K562 (cell line): ENCODE measurements around the gene SMAD7. TPM values are rescaled to one million over a fixed set of nuclear protein-coding genes. Genes with fewer than 3 reads are reported as not detected.

Source experiments
- ATAC-seq: fragments of 200-7000 bp; cut with Tn5 transposase; 3 replicates; pipeline ENCODE4 v1.9.1; 2020; ENCODE audit warnings: moderate library complexity
- BruUV-seq: library from RNA; stranded (reverse); fragments of 400-500 nt; replicated peaks from 2 replicates; lab custom pipeline; 2021; lab: Mats Ljungman, UMichigan
- CTCF ChIA-PET: fragments of 300-600 bp; formaldehyde crosslinking; extraction: SDS; loops from one replicate; lab custom pipeline; 2021; ENCODE audit warnings: low intra/inter-chr PET ratio; lab: Yijun Ruan, JAX
- POLR2A ChIA-PET: fragments of 300-600, 350-650 bp; sonication (Branson Sonifier 250); formaldehyde crosslinking; extraction: SDS; loops from one replicate; lab custom pipeline; 2021; ENCODE audit warnings: antibody characterized with exemption, inconsistent platforms; lab: Yijun Ruan, JAX
- DNase-seq, 4 experiments: peaks; one replicate each; pipeline versions ENCODE4 v3.0.0 to v3.0.0-alpha.2; 2011 to 2018; ENCODE audit warnings: low spot score in 3 of 4, mixed read lengths in 3 of 4; ENCODE audit errors: extremely low read depth in 1 of 4
- FAIRE-seq: peaks from 2 replicates; lab custom pipeline; 2011; peaks lifted over from hg19 to GRCh38; lab: Jason Lieb, UNC
- H2AFZ ChIP-seq: 2 replicates; pipeline ENCODE4 v1.6.0; 2011; ENCODE audit warnings: low read depth, low read length, control low read depth, inconsistent platforms
- H3K27ac ChIP-seq: fragments of 200-600 bp; 3 replicates; pipeline ENCODE4 v1.8.0; 2011; ENCODE audit warnings: low read depth, mild to moderate bottlenecking, control low read depth, inconsistent platforms, low read length, moderate library complexity, mixed read lengths; ENCODE audit errors: extremely low read depth
- H3K27me3 ChIP-seq, 2 experiments: fragments of 300-600 bp in 1 of 2; 2 replicates in 1 of 2; 3 replicates in 1 of 2; pipeline versions ENCODE4 v1.6.0 to v1.8.0; 2011; ENCODE audit warnings: inconsistent platforms in 2 of 2, low read length in 2 of 2, mild to moderate bottlenecking in 1 of 2, mixed read lengths in 1 of 2, moderate library complexity in 1 of 2; ENCODE audit not compliant: control insufficient read depth in 2 of 2, insufficient read depth in 2 of 2
- H3K36me3 ChIP-seq: fragments of 300-600 bp; 3 replicates; pipeline ENCODE4 v1.8.0; 2011; ENCODE audit warnings: mild to moderate bottlenecking, low read length, inconsistent platforms; ENCODE audit not compliant: control insufficient read depth, insufficient read depth
- H3K4me1 ChIP-seq, 2 experiments: fragments of 200-600 bp in 1 of 2; replicated peaks in 1 of 2; 2 replicates in 1 of 2; 3 replicates in 1 of 2; pipeline versions ENCODE4 v1.5.1 to v1.8.0; 2011; ENCODE audit warnings: inconsistent platforms in 2 of 2, low read length in 2 of 2, mild to moderate bottlenecking in 1 of 2, mixed read lengths in 1 of 2, moderate library complexity in 1 of 2; ENCODE audit not compliant: control insufficient read depth in 2 of 2, insufficient read depth in 2 of 2
- H3K4me2 ChIP-seq: 2 replicates; pipeline ENCODE4 v1.6.1; 2011; ENCODE audit warnings: low read length, control low read depth, inconsistent platforms, mixed read lengths; ENCODE audit not compliant: insufficient read depth
- H3K4me3 ChIP-seq: fragments of 200-600 bp; sonication (generic), shearing (Covaris generic); 2 replicates; pipeline ENCODE4 v1.5.1; 2016; ENCODE audit warnings: control low read depth, inconsistent platforms
- H3K79me2 ChIP-seq: fragments of 200-600 bp; 3 replicates; pipeline ENCODE4 v1.8.0; 2011; ENCODE audit warnings: low read length, inconsistent platforms; ENCODE audit not compliant: control insufficient read depth, insufficient read depth
- H3K9ac ChIP-seq, 2 experiments: 2 replicates each; pipeline versions ENCODE4 v1.6.0 to v1.6.1; 2011; ENCODE audit warnings: low read depth in 2 of 2, low read length in 2 of 2, control low read depth in 1 of 2, inconsistent platforms in 1 of 2, mild to moderate bottlenecking in 1 of 2, mixed read lengths in 1 of 2; ENCODE audit not compliant: insufficient read depth in 1 of 2
- H3K9me1 ChIP-seq: one replicate; pipeline ENCODE4 v1.6.0; 2011; ENCODE audit warnings: inconsistent platforms, mild to moderate bottlenecking, low read length, moderate library complexity; ENCODE audit not compliant: control insufficient read depth, insufficient read depth
- H3K9me3 ChIP-seq: replicated peaks from 2 replicates; pipeline ENCODE4 v1.5.1; 2011; ENCODE audit warnings: low read depth, low read length, inconsistent platforms; ENCODE audit not compliant: control insufficient read depth, insufficient read depth
- H4K20me1 ChIP-seq: replicated peaks from 2 replicates; pipeline ENCODE4 v1.6.1; 2011; ENCODE audit warnings: low read length, inconsistent platforms, mixed read lengths; ENCODE audit not compliant: control insufficient read depth, insufficient read depth
- FOSL1 ChIP-seq: fragments of 200-800 bp; sonication (Bioruptor generic); conservative IDR thresholded peaks from 2 replicates; pipeline ENCODE4 v1.6.1; 2016; ENCODE audit warnings: missing genetic modification characterization, missing compliant biosample characterization
- GTF2A2 ChIP-seq: IDR thresholded peaks from 2 replicates; pipeline ENCODE4 v1.6.1; 2016; ENCODE audit warnings: mild to moderate bottlenecking, missing genetic modification characterization, missing compliant biosample characterization
- HDAC3 ChIP-seq: fragments of 450-650 bp; IDR thresholded peaks from 2 replicates; pipeline ENCODE4 v1.6.1; 2018; ENCODE audit warnings: borderline replicate concordance, mild to moderate bottlenecking, moderate library complexity; ENCODE audit not compliant: partially characterized antibody
- HNRNPK ChIP-seq: fragments of 200-400 bp; formaldehyde crosslinking; IDR thresholded peaks from one replicate; pipeline ENCODE4 v1.6.1; 2018; ENCODE audit warnings: mild to moderate bottlenecking, low read depth, low read length; ENCODE audit not compliant: poor library complexity, severe bottlenecking
- PHTF2 ChIP-seq: fragments of 250-450 bp; sonication (Bioruptor Pico); IDR thresholded peaks from 2 replicates; pipeline ENCODE4 v1.5.0; 2021; ENCODE audit warnings: mild to moderate bottlenecking
- RERE ChIP-seq: sonication (generic); formaldehyde crosslinking; IDR thresholded peaks from 2 replicates; pipeline ENCODE4 v1.8.0; 2023; ENCODE audit warnings: missing genetic modification reagents, mild to moderate bottlenecking, borderline replicate concordance
- ZMIZ1 ChIP-seq, 2 experiments: fragments of 150-350 bp in 1 of 2; IDR thresholded peaks; 2 replicates each; pipeline ENCODE4 v1.6.1; 2012 to 2016; ENCODE audit warnings: low read depth in 2 of 2, low read length in 2 of 2, mild to moderate bottlenecking in 1 of 2, moderate library complexity in 1 of 2
- ZNF121 ChIP-seq: sonication (generic); formaldehyde crosslinking; conservative IDR thresholded peaks from 2 replicates; pipeline ENCODE4 v1.8.0; 2022; ENCODE audit warnings: missing genetic modification reagents
- ZNF175 ChIP-seq: fragments of 200-800 bp; sonication (Bioruptor generic); IDR thresholded peaks from 2 replicates; pipeline ENCODE4 v1.6.1; 2016; ENCODE audit warnings: low read depth, mild to moderate bottlenecking, missing genetic modification characterization, missing compliant biosample characterization
- WGBS: fragments of 100-300 bp; shearing (Covaris generic); methylation state at CpG from one replicate; pipeline ENCODE4 v1.1.6; 2016; ENCODE audit warnings: low coverage, mixed read lengths; ENCODE audit not compliant: insufficient coverage; ENCODE audit errors: missing lambda C conversion rate; 5-methylcytosine and 5-hydroxymethylcytosine counted together
- in situ Hi-C: fragments of 300-500 bp; cut with MboI; formaldehyde crosslinking; loops from 4 replicates; pipeline ENCODE4 v1.15.0; 2018; ENCODE audit warnings: inconsistent platforms, mixed read lengths
- intact Hi-C: fragments of 100-400 bp; cut with micrococcal nuclease; formaldehyde crosslinking; loops from 2 replicates; pipeline ENCODE4 v1.14.2; 2022
- polyA plus RNA-seq, 8 experiments: library from polyadenylated mRNA; depleted of rRNA in 4 of 8; stranded (reverse) in 5 of 8; unstranded in 3 of 8; fragments of >200 nt; fragmentation: Nextera tagmentation in 2 of 8; fragmentation: Illumina TruSeq in 1 of 8; extraction: Ambion mirVana in 2 of 8; extraction: Trizol in 1 of 8; gene quantifications; 2 replicates each; pipeline versions ENCODE4 v1.2.1 to v1.2.3, GENCODE V29; 2011 to 2014; ENCODE audit warnings: inconsistent platforms in 1 of 8, missing spikeins in 1 of 8
- total RNA-seq, 7 experiments: library from RNA; depleted of rRNA in 6 of 7; stranded (reverse); fragments of >200 nt in 6 of 7; fragmentation: Illumina TruSeq in 2 of 7; extraction: Trizol in 2 of 7; gene quantifications; 2 replicates each; pipeline versions ENCODE4 v1.2.1 to v1.2.3, GENCODE V29; 2011 to 2021; ENCODE audit warnings: low replicate concordance in 1 of 7
- TF ChIP-seq, protein P1 (sequence below): IDR thresholded peaks from 2 replicates; pipeline ENCODE4 v1.6.1; 2014; ENCODE audit warnings: antibody characterized with exemption

SMAD7 gene
- total and polyA plus RNA-seq, 9 of the 15 experiments (the other 6 are each of a cell fraction or from before 2014, with no cell fraction given): 0.13 to 3.0 (median 1.6) TPM

- Histone ChIP-seq H3K27ac (no peak overlapping the region), H3K36me3 (no peaks in the 10 kb centered on the region), H3K9ac (peak overlapping the region in 1 of 2 experiments; percentile 14; a peak in 1 of 4 replicates), H3K4me2 (no peak overlapping the region; the same call in 1 of the 2 replicates), H2AFZ (no peak overlapping the region), H3K79me2 (no peaks in the 10 kb centered on the region; the same call in 2 of the 3 replicates), H4K20me1 (no peaks in the 10 kb centered on the region), H3K4me3 (no peak overlapping the region), H3K27me3 (no peaks in the 10 kb centered on the region), H3K4me1 (peaks cover 44 to 56% of the 10 kb centered on the region in 2 experiments), H3K9me3 (no peaks in the 10 kb centered on the region), H3K9me1 (no peaks in the 10 kb centered on the region)
- ATAC-seq (no peak), DNase-seq (no peak), FAIRE-seq (no peak)
- ChIA-PET POLR2A (interaction anchor here (0.6 to 1.0 kb wide), 3 partner anchors 11 to 213 kb away, joined by 3 read pairs; no protein-coding TSS in a partner anchor), CTCF (no interaction called here)
- WGBS: 62% methylated on average over 10 of the region's 11 CpGs
- intact Hi-C loops (no loop called here), in situ Hi-C loops (no loop called here)
- no TSS peak for BruUV-seq
- no peak for TF ChIP-seq GTF2A2
- no peak for TF ChIP-seq PHTF2 (CRISPR knock-in tag)
- no peak for TF ChIP-seq RERE (CRISPR knock-in tag)
- TF ChIP-seq HNRNPK: no peak
- TF ChIP-seq, protein P1, sequence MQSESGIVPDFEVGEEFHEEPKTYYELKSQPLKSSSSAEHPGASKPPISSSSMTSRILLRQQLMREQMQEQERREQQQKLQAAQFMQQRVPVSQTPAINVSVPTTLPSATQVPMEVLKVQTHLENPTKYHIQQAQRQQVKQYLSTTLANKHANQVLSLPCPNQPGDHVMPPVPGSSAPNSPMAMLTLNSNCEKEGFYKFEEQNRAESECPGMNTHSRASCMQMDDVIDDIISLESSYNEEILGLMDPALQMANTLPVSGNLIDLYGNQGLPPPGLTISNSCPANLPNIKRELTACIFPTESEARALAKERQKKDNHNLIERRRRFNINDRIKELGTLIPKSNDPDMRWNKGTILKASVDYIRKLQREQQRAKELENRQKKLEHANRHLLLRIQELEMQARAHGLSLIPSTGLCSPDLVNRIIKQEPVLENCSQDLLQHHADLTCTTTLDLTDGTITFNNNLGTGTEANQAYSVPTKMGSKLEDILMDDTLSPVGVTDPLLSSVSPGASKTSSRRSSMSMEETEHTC: no peak
- no peak for TF ChIP-seq HDAC3
- no peak for TF ChIP-seq FOSL1 (tag)
- no peak for TF ChIP-seq ZNF121 (CRISPR knock-in tag)
- TF ChIP-seq ZMIZ1 (IDR thresholded peaks at IDR 0.05; ENCODE audit: low read depth in 2 of 2, low read length in 2 of 2): no peak
- TF ChIP-seq ZNF175 (CRISPR knock-in tag): no peak
Measured at GRCh38 chr18:48927286-48928080, 23.3 kb downstream of the SMAD7 start.
